DMS114 treated with DMSO at 0.1 percent for 48 hours (cell line): ENCODE measurements around the gene GLRB.
"Not testable (repeated sequence)": the region's sequence is repeated elsewhere in the genome, so short reads cannot be mapped to it uniquely, and the experiment has no call there.

Experiments used
- DNase-seq: peaks from one replicate; lab custom pipeline; 2025; ENCODE audit not compliant: unreplicated experiment; lab: John Stamatoyannopoulos, UW

The GLRB gene

DNA sequence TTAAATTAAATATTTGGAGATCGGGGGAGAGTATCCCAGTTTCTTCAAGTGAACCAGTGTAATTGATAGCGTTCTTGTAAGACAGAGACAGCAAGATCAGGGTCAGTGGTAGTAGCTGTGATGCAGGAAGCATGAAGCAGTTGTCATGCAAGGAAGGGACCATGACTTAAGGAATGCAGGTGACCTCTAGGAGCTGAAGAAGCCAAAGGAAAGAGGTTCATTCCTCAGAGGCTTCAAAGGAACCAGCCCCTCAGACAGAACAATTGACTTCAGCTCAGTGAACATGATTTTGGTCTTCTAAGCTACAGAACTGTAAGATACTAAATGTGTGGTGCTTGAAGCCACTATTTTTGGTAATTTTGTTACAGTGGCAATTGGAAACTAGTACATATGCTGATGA is 51.6 kb downstream of the GLRB start:
- no peak for DNase-seq

DNA sequence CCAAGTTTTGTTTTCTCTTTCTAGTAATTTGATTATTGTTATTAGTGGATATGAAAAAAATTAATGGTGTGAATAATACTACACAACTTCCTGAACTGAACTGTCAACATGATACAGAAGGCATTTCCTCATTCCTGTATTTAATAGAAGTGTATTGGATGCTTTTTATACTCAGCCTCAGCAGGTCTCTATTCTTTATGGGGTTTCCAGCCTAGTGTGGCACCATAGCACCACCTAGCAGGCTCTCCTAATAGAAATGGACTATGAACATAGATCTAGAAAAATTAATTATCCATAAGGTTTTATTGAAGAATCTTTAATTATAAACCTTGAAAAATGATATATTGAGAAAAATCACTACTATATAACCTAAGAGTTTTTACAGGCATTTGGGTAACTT is 52.4 kb downstream of the GLRB start:
- DNase-seq, result peak; percentile 42

DNA sequence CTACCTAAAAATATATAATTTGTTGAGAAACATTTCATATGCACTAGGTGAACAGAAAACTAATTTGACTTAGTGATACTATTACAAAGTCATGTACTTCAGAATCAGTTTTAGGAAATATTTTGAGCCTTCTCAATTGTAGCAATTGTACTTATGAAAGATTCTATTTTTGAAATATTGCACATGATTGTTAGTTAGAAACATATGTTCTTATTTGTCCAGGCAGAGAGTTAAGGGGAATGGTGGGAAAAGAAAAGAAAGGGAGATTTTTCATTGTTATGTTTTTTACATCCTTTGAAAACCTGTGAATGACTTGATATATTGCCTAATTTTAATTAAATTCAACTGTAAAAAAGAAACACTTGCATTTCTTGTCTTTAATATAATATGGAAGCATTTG is 66.0 kb downstream of the GLRB start:
- no peak for DNase-seq

DNA sequence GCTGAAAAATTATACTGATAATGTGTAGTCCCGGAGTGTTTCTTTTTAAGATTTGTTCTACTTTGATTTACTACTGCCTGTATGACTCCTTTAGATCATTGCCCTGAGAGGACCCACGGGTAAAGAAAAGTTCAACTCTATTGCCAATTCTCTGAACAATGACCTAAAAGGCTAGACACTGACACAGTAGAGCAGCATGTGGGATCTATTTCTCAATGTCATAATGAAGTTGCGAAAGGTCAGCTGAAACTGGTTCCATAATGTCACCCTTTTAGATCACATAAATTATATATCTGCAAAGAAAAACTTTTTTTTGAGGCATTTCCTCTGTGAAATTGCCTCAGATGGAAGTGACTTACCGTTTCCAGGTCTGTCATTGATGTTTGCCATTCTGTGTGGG is 67.4 kb downstream of the GLRB start:
- no peak for DNase-seq

DNA sequence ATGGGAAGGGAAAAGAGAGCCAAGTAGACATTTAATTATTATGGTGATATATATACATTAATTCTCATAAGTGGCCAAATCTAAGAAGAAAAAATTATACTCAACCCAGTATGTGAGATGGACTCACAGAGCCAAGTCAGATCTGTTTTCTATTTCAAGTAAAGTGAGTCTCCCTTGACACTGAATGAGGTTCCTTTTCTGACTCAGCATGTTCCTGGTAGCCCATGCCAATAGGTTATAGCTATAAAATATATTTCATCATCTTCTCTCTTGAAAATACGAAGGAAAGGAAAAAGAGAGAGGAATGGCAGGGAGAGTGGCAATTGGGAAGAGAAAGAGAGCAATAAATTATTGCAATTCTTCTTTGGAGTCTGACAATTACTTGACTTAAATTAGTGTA is 75.8 kb downstream of the GLRB start:
- DNase-seq, result no peak

DNA sequence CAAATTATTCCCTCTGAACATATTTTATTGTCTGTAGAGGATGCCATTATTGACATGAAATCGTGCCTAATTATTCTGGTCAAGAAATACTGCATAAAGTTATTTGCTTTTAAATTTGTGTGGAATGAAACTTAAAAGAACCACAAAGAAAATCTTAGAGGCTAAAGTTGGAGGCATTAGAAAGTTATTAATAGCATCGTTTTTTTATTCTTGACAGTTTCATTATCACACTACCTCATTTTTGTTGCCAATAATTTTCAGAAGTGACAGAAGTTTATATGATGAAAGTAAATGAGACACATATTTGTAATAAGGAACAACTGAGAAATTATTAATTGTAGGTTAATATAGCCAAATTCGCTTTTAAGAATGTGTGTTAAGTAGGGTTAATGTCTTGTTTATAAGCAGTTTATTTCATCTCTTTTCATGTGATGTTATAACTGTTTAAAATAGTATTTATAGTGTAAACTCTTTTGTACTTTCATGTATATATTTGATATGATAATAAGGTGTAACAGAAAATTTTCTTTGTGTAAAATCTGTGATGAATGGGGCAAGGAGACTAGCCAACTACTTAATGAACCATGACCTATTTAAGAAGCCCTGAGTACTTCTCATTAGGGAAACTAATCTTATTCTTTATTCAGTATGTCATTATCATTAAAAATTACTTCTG is 90.1 kb downstream of the GLRB start:
- DNase-seq, result no peak

DNA sequence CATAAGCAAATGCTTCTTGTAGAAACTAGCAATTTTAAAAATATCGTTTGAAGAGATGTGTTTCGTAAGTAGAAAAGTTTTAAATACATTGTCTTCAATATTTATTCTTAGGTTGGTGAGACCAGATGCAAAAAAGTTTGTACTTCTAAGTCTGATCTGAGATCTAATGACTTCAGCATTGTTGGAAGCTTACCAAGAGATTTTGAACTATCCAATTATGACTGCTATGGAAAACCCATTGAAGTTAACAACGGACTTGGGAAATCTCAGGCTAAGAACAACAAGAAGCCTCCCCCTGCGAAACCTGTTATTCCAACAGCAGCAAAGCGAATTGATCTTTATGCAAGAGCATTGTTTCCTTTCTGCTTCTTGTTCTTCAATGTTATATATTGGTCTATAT is 94.4 kb downstream of the GLRB start:
- no peak for DNase-seq

DNA sequence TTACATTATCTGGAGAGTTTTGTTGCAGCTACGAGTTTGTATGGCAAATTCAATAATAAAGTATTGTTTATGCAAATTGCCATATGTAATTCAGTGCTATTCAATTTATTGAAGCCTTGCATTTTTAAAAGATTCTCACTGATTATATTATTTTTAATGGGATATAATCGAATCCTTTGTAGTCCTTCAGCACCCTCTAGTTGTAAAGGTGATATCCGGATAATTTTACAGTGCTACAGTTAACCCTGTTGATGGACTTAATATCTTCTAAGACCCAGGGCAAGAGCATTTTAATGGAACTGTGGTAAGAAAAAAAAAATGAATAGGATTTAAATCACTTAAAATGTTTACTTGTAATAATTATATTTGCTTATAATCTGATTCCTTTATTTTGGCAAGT is 96.1 kb downstream of the GLRB start:
- DNase-seq, result no peak

DNA sequence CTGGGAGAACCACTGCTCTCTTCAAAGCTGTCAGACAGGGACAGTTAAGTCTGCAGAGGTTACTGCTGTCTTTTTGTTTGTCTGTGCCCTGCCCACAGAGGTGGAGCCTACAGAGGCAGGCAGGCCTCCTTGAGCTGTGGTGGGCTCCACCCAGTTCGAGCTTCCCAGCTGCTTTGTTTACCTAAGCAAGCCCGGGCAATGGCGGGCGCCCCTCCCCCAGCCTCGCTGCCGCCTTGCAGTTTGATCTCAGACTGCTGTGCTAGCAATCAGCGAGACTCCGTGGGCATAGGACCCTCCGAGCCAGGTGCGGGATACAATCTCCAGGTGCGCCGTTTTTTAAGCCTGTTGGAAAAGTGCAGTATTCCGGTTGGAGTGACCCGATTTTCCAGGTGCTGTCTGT is 104.3 kb downstream of the GLRB start:
- DNase-seq, result not testable (repeated sequence)

DNA sequence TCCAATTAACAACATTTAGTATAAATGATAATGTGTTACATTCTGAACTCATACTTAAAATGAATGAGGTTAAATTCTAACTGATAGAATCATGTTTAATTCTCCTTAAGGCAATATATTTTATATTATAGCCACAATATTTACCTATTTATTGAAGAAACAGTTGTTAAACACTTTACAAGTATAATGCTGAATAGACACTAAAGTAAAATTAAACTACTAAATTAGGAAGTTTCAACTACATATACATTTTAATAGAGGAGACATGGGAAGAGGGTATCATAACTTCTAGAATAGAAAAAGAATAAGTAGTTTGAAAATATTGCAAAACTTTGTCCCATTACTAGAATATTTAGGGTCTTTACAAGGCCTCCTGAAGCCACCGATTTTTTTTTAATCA is 108.3 kb downstream of the GLRB start:
- no peak for DNase-seq

DNA sequence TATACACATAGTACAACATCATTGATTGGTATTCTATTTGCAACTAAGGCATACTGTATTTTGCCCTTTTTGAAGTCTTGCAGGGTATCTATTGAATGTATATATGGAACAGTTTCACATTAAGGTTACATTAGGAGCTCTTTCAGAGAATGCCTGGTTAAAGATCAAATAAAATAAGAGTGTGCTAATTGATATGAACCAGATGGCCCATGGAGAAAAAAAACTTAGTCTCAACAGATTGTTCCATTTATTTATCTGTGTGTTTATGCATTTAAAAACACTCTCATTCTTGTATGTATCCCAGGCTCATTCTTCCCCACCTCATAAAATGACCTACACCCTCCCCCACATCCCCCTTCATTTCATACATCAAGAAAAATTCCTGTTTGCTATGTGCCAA is 109.4 kb downstream of the GLRB start:
- DNase-seq, result no peak

DNA sequence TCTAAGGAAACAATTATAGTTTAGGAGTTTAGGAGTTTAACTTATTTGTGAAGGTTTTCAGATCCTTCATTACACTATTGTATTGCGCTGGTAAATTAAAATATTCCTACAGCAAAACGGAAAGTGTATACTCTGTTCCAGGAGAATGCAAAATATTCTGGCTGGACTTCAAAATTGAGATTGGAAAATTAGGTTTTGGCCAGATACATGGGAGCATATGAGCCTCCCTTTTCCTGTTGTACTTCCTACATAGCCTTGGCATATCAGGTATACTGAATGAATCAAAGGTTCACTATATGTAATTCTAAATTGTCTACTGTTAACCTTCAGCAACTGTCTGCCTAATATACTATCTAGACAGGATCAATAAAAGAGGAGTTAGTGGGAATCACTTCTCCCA is 119.4 kb downstream of the GLRB start:
- no peak for DNase-seq

DNA sequence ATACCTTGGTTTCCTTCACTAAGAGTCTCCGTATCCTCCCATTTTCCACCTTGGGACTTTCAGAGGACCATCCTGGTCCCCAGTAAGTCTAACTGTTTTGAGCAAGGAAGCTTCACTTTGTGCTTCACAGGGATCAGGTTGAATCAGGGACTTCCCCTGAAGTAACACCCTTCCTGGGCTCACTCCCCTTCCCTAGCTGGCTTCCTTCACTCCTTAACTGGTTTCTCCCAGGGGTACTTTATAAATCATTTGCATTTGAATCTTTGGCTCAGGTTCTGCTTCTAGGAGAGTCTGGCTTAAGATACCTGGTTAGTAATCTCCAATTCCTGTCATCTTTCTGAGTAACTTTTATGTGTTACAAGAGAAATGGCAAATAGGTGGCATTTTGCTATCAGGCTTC is 120.1 kb downstream of the GLRB start:
- no peak for DNase-seq

DNA sequence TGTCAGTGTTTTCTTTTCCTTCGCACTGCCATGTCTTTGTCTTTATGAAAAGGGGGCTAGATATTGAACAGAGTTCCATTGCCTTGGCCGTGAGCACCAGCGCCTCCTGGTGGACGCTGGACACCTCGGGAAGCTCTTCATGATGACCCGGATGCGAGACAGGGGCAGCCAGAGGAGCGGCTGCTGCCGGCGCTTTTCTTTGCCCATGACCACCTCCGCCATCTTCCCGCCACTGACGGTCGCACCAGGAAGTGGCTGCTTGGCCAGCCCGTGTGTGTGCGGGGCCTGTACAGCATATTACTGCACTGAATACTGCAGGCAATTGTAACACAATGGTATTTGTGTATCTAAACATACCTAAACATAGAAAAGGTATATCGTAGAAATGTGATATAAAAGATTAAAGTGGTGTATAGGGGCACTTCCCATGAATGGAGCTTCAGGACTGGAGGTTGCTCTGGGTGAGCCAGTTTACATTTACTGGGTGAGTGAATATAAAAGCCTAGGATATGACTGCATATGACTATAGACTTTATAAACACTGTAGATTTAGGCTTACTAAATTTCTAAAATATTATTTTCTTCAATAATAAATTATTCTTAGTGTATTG is 128.8 kb downstream of the GLRB start:
- no peak for DNase-seq

DNA sequence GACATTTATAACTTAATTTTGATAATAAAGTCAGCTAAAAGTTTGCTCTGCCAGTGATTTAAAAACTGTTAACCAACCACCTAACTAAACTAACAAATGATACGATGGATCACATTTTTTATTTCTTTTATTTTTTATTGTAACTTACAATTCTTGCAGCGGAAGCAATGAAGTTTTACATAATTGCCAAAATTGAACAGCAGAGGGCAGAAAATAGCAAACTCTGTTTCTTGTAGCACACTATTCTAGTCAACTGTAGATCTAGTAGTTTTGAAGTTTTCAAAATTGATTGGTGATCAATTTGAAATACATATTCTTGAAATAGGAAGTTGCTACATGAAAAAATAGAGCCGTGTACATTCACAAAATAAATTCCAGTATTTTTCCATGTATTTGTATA is 141.8 kb downstream of the GLRB start:
- peak; percentile 33 for DNase-seq

DNA sequence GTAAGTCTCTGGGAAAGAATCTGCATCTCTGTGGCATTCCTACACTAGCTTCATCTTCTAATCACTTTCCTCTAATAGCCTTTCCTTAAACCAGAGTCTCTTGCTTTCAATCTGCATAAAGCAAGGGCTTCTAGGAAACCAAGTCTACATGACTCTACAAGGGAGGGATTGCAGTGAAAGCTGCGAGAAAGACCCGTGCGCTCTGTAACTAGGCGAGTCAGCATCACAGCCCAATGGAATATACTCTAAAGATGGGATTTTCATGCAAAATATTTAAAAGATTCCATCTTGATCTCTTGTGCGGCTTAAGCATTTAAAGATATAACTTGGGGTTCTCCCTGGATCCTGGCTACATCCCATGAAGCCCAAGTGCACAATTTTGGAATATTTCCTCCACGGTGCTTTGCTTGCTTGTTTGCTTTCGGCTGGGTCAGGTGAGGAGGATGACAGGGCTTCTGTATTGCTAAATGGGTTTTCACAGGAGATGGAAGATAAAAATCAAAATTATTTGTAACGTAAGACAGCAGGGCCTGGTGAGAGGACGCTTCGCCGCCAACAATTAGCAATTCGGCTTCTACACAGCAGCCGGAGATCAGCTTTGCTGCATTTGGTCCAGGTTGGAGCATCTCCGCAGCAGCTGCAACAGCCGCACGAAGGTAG is 143.9 kb downstream of the GLRB start:
- DNase-seq, result no peak

DNA sequence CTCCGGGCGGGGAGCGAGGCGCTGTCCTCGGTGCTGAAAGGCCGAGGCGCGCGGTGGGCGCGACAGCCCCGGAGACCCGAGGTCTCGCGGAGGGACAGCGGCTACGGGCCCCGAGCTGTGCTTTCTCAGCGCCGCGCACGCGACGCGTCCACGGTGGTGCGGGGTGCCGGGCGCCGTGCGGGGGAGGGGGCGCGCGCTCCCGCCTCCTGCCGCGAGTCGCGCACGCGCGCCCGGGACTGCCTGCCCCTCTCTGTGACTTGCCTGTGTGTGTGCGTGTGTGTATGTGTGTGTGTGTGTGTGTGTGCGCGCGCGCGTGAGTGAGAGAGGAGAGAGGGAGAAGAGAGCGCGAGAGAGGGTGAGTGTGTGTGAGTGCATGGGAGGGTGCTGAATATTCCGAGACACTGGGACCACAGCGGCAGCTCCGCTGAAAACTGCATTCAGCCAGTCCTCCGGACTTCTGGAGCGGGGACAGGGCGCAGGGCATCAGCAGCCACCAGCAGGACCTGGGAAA is 144.5 kb downstream of the GLRB start, which contains the start of gene GRIA2:
Gene GRIA2 (plus strand): TSS at position 358 of the 511 bp plus-strand sequence. CDS start 315 bp downstream, outside the sequence.
- peak; percentile 29 for DNase-seq

DNA sequence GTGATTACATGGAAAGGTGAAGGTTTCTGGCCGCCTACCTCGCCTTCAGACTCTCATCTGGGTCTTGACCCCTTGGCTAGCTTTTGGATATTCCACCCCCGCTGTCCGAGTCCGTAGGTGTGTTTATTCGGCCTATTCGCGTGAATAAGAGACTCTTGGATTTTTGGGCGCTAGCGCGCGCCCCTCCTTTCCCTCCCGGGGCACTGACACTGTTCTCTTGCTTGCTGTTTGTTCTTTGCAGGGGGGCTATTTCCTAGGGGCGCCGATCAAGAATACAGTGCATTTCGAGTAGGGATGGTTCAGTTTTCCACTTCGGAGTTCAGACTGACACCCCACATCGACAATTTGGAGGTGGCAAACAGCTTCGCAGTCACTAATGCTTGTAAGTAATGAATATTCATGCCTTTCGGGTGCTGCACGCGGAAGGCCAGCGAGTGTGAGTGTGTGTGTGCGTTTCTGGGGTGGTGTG is 145.5 kb downstream of the GLRB start:
- DNase-seq, result no peak
